ENCODE results near the gene PRSS16. TPM values are rescaled to one million over a fixed set of nuclear protein-coding genes. Genes with fewer than 3 reads are reported as not detected.

The PRSS16 gene
- total and polyA plus RNA-seq, 9 of the 15 experiments (the other 6 are each of a cell fraction or from before 2014, with no cell fraction given), result 4.5 to 21.3 (median 12.1) TPM

GRCh38 chr6:27205375-27206278 is 41.9 kb upstream of the PRSS16 start (continued):
- TF ChIP-seq E2F6 (IDR thresholded peaks at IDR 0.05; ENCODE audit: borderline replicate concordance in 1 of 2, extremely low read depth in 1 of 2, insufficient read depth in 1 of 2, insufficient read length in 1 of 2, low read depth in 1 of 2, low read length in 1 of 2, poor library complexity in 1 of 2, severe bottlenecking in 1 of 2), result peak; percentile 51 to 90
- no peak for TF ChIP-seq HDAC3 (IDR thresholded peaks at IDR 0.05; ENCODE audit: borderline replicate concordance, partially characterized antibody)
- peak; percentile 69 for TF ChIP-seq ZNF592 (IDR thresholded peaks at IDR 0.05)
- TF ChIP-seq L3MBTL2 (IDR thresholded peaks at IDR 0.05), result peak; percentile 79
- 0 out of 2 replicates have a peak, but pooled peaks have one; percentile 21 for TF ChIP-seq SMARCC2 (IDR thresholded peaks at IDR 0.05; ENCODE audit: low read depth)
- TF ChIP-seq CXXC5 (CRISPR knock-in tag; IDR thresholded peaks at IDR 0.05), result 0 out of 2 replicates have a peak, but pooled peaks have one; percentile 41
- no peak for TF ChIP-seq MEIS2 (IDR thresholded peaks at IDR 0.05; ENCODE audit: partially characterized antibody)
- TF ChIP-seq POLR3A (IDR thresholded peaks at IDR 0.05; ENCODE audit: borderline replicate concordance, extremely low read depth, insufficient read depth, insufficient read length), result peak; percentile 70
- peak; percentile 13; the same call in 1 of the 2 replicates for TF ChIP-seq HMBOX1 (IDR thresholded peaks at IDR 0.05)
- peak; percentile 94 for TF ChIP-seq TBP (optimal IDR thresholded peaks at IDR 0.05; ENCODE audit: low read depth, low read length)
- peak; percentile 74 for TF ChIP-seq ZNF75A (CRISPR knock-in tag; IDR thresholded peaks at IDR 0.05)
- TF ChIP-seq ZBTB7A (IDR thresholded peaks at IDR 0.05; ENCODE audit: borderline replicate concordance, control insufficient read depth, low read depth, low read length), result peak; percentile 78; the same call in 1 of the 2 replicates
- TF ChIP-seq EP300 (IDR thresholded peaks at IDR 0.05; ENCODE audit: low read length), result peak; percentile 39; the same call in 1 of the 2 replicates

Data from K562 (cell line).